Activated CD8-positive, alpha-beta memory T cell treated with anti-CD3 and anti-CD28 coated beads for 48 hours (primary cell): Measurements from ENCODE around the gene MAPK1IP1L.

ENCODE experiments used
- DNase-seq, 3 experiments: peaks; one replicate each; pipeline ENCODE4 v3.0.0-alpha.2; 2020; ENCODE audit warnings: low read depth in 2 of 3, low spot score in 2 of 3

Gene MAPK1IP1L

GRCh38 chr14:55094292-55095157 is 43.1 kb downstream of the MAPK1IP1L start:
- DNase-seq, result no peak

- peak in 2 of 3 experiments; percentile 19 to 33 for DNase-seq
Observed at GRCh38 chr14:55097881-55098560, 46.6 kb downstream of the MAPK1IP1L start.

- DNase-seq, result no peak
Observed at GRCh38 chr14:55098561-55098898, 47.1 kb downstream of the MAPK1IP1L start.

- no peak for DNase-seq
Observed at GRCh38 chr14:55099756-55100155, 48.3 kb downstream of the MAPK1IP1L start.

- no peak for DNase-seq
Observed at GRCh38 chr14:55101698-55102097, 50.3 kb downstream of the MAPK1IP1L start.

- DNase-seq, result peak in 1 of 3 experiments; percentile 27
Observed at GRCh38 chr14:55102141-55102621, 50.7 kb downstream of the MAPK1IP1L start.

GRCh38 chr14:55103005-55103640 is 51.7 kb downstream of the MAPK1IP1L start:
- peak in 2 of 3 experiments; percentile 20 to 36 for DNase-seq

GRCh38 chr14:55103971-55104954 is 52.8 kb downstream of the MAPK1IP1L start:
- DNase-seq, result no peak

GRCh38 chr14:55105991-55106390 is 54.5 kb downstream of the MAPK1IP1L start:
- no peak for DNase-seq

- no peak for DNase-seq
Observed at GRCh38 chr14:55107766-55108554, 56.5 kb downstream of the MAPK1IP1L start.

- DNase-seq, result no peak
Observed at GRCh38 chr14:55109836-55110235, 58.4 kb downstream of the MAPK1IP1L start.

GRCh38 chr14:55111122-55111708 is 59.8 kb downstream of the MAPK1IP1L start:
- DNase-seq, result no peak

- no peak for DNase-seq
Observed at GRCh38 chr14:55114720-55115119, 63.3 kb downstream of the MAPK1IP1L start.

GRCh38 chr14:55115460-55115859 is 64.0 kb downstream of the MAPK1IP1L start:
- DNase-seq, result no peak

GRCh38 chr14:55115861-55116245 is 64.4 kb downstream of the MAPK1IP1L start:
- DNase-seq, result no peak

- DNase-seq, result no peak
Observed at GRCh38 chr14:55116246-55117030, 65.0 kb downstream of the MAPK1IP1L start.

GRCh38 chr14:55117803-55118441 is 66.5 kb downstream of the MAPK1IP1L start:
- DNase-seq, result no peak

- no peak for DNase-seq
Observed at GRCh38 chr14:55118761-55119160, 67.3 kb downstream of the MAPK1IP1L start.
